Panc1 (cell line): Measurements from ENCODE around the gene MYH14. TPM values are rescaled to one million over a fixed set of nuclear protein-coding genes. Genes with fewer than 3 reads are reported as not detected.

ENCODE experiments used
- ATAC-seq: fragments of 200-7000 bp; cut with Tn5 transposase; 2 replicates; pipeline ENCODE4 v1.9.1; 2020; ENCODE audit warnings: mild to moderate bottlenecking, moderate library complexity
- BruUV-seq: library from RNA; stranded (reverse); fragments of 400-500 nt; replicated peaks from 2 replicates; lab custom pipeline; 2021; lab: Mats Ljungman, UMichigan
- CTCF ChIA-PET: fragments of 300-600 bp; sonication (Branson Sonifier 250); formaldehyde crosslinking; loops from one replicate; lab custom pipeline; 2022; ENCODE audit warnings: antibody characterized with exemption; lab: Charles Lee
- POLR2A ChIA-PET: fragments of 300-600 bp; sonication (Branson Sonifier 250); formaldehyde crosslinking; loops from one replicate; lab custom pipeline; 2022; ENCODE audit warnings: antibody characterized with exemption; lab: Charles Lee
- DNase-seq: peaks from one replicate; pipeline ENCODE4 v3.0.0-alpha.2; 2010; ENCODE audit warnings: low read depth, low spot score
- H3K27ac ChIP-seq: 2 replicates; pipeline ENCODE4 v1.5.1; 2011; ENCODE audit warnings: mild to moderate bottlenecking, low read length, inconsistent platforms
- H3K27me3 ChIP-seq: fragments of 200-500 bp; sonication (Bioruptor generic); 2 replicates; pipeline ENCODE4 v1.6.0; 2014; ENCODE audit warnings: low read length, inconsistent platforms; ENCODE audit not compliant: control insufficient read depth, insufficient read depth
- H3K36me3 ChIP-seq: fragments of 200-500 bp; sonication (Bioruptor generic); 2 replicates; pipeline ENCODE4 v1.5.1; 2014; ENCODE audit warnings: inconsistent platforms, mild to moderate bottlenecking, low read length, moderate library complexity; ENCODE audit not compliant: control insufficient read depth, insufficient read depth
- H3K4me1 ChIP-seq: 2 replicates; pipeline ENCODE4 v1.5.1; 2011; ENCODE audit warnings: inconsistent platforms, mild to moderate bottlenecking, low read length, moderate library complexity; ENCODE audit not compliant: control insufficient read depth, insufficient read depth
- H3K4me3 ChIP-seq, 2 experiments: 2 replicates each; pipeline ENCODE4 v1.5.1; 2011 to 2012; ENCODE audit warnings: low read depth in 2 of 2, low read length in 2 of 2, mild to moderate bottlenecking in 2 of 2, inconsistent platforms in 1 of 2, moderate library complexity in 1 of 2
- H3K9me3 ChIP-seq: fragments of 200-500 bp; sonication (Bioruptor generic); 2 replicates; pipeline ENCODE4 v1.5.1; 2014; ENCODE audit warnings: low read depth, mild to moderate bottlenecking, inconsistent platforms, low read length, moderate library complexity; ENCODE audit not compliant: control insufficient read depth, insufficient read depth
- CTCF ChIP-seq: fragments of 450-650 bp; IDR thresholded peaks from 2 replicates; pipeline ENCODE4 v1.5.1; 2017; ENCODE audit warnings: mild to moderate bottlenecking
- POLR2AphosphoS5 ChIP-seq: IDR thresholded peaks from 2 replicates; pipeline ENCODE4 v1.6.1; 2012; ENCODE audit warnings: mild to moderate bottlenecking, low read depth, low read length, moderate library complexity
- REST ChIP-seq, 2 experiments: IDR thresholded peaks; 2 replicates each; pipeline ENCODE4 v1.6.1; 2011 to 2012; ENCODE audit warnings: low read depth in 2 of 2, control low read depth in 1 of 2, low read length in 1 of 2, mild to moderate bottlenecking in 1 of 2, moderate library complexity in 1 of 2; ENCODE audit not compliant: insufficient read depth in 1 of 2
- SIN3A ChIP-seq: IDR thresholded peaks from 2 replicates; pipeline ENCODE4 v1.6.1; 2012; ENCODE audit warnings: low read depth, mild to moderate bottlenecking, low read length, moderate library complexity, borderline replicate concordance; ENCODE audit not compliant: insufficient read depth
- TCF7L2 ChIP-seq: IDR thresholded peaks from 2 replicates; pipeline ENCODE4 v1.6.1; 2011; ENCODE audit warnings: mild to moderate bottlenecking, low read depth, low read length, inconsistent platforms
- in situ Hi-C: cut with HindIII; loops from 2 replicates; pipeline ENCODE4 v1.10.0; 2016; ENCODE audit warnings: low sequenced_read_pairs, low pct_unique_long_range_greater_than_20kb
- intact Hi-C: fragments of 100-400 bp; cut with micrococcal nuclease; formaldehyde crosslinking; loops from one replicate; pipeline ENCODE4 v1.10.0; 2022; ENCODE audit not compliant: unreplicated experiment
- total RNA-seq: library from RNA; stranded (reverse); gene quantifications from one replicate; pipeline ENCODE4 v1.2.1, GENCODE V29; 2021; ENCODE audit not compliant: unreplicated experiment

Gene MYH14
- total RNA-seq, 1 experiment from 2014 or later, result 23.8 TPM

GRCh38 chr19:50280074-50280473 lies 76.7 kb downstream of the MYH14 start:
- DNase-seq (no peak), ATAC-seq (no peak)
- intact Hi-C loops, result no loop called here
- no peaks in the 10 kb centered on the region for H3K9me3 ChIP-seq
- ChIA-PET CTCF (interaction anchor here (0.6 kb wide), 1 partner anchor 292 kb away, joined by 6 read pairs; no protein-coding TSS in a partner anchor), POLR2A (no interaction called here)
- H3K4me3 ChIP-seq, result no peak overlapping the region
- no peaks in the 10 kb centered on the region for H3K27me3 ChIP-seq
- no peak overlapping the region for H3K27ac ChIP-seq
- no peaks in the 10 kb centered on the region for H3K4me1 ChIP-seq
- H3K36me3 ChIP-seq, result no peaks in the 10 kb centered on the region
- BruUV-seq, result no TSS peak
- in situ Hi-C loops, result no loop called here
- no peak for TF ChIP-seq CTCF
- no peak for TF ChIP-seq TCF7L2
- TF ChIP-seq REST (IDR thresholded peaks at IDR 0.05; ENCODE audit: insufficient read depth in 1 of 2, low read depth in 2 of 2, low read length in 1 of 2), result no peak
- TF ChIP-seq POLR2AphosphoS5, result no peak
- TF ChIP-seq SIN3A, result no peak

- no TSS peak for BruUV-seq
Measured at GRCh38 chr19:50280983-50281382, 77.6 kb downstream of the MYH14 start.

More at GRCh38 chr19:50280983-50281382, 77.6 kb downstream of the MYH14 start:
- H3K36me3 ChIP-seq, result no peaks in the 10 kb centered on the region
- in situ Hi-C loops (no loop called here), intact Hi-C loops (no loop called here)
- CTCF ChIA-PET, result no interaction called here
- ATAC-seq (no peak), DNase-seq (no peak)
- no peak for TF ChIP-seq SIN3A
- no peak for TF ChIP-seq REST (IDR thresholded peaks at IDR 0.05; ENCODE audit: insufficient read depth in 1 of 2, low read depth in 2 of 2, low read length in 1 of 2)
- no peak for TF ChIP-seq TCF7L2
- no peak for TF ChIP-seq POLR2AphosphoS5
- no peak for TF ChIP-seq CTCF
- no peak overlapping the region for H3K4me3 ChIP-seq
- H3K9me3 ChIP-seq, result peaks cover 7% of the 10 kb centered on the region; the same call in 1 of the 2 replicates
- no peaks in the 10 kb centered on the region for H3K27me3 ChIP-seq
- no peaks in the 10 kb centered on the region for H3K4me1 ChIP-seq
- no peak overlapping the region for H3K27ac ChIP-seq
- POLR2A ChIA-PET, result no interaction called here
